GM23248 (cell line): ENCODE measurements around the gene AQP10. TPM values are rescaled to one million over a fixed set of nuclear protein-coding genes. Genes with fewer than 3 reads are reported as not detected.
A peak's percentile ranks its signal among the peaks of the same experiment; 100 is the strongest.
"Not testable (repeated sequence)": the region's sequence is repeated elsewhere in the genome, so short reads cannot be mapped to it uniquely, and the experiment has no call there.

Source experiments
- DNase-seq: peaks from one replicate; pipeline ENCODE4 v3.0.0-alpha.2; 2015
- H2AFZ ChIP-seq: fragments of 200-600 bp; sonication (generic); 2 replicates; pipeline ENCODE4 v1.6.1; 2016; ENCODE audit warnings: antibody characterized with exemption
- H3F3A ChIP-seq: fragments of 200-600 bp; sonication (generic); 2 replicates; pipeline ENCODE4 v1.6.1; 2016; ENCODE audit warnings: mild to moderate bottlenecking, antibody characterized with exemption, mixed run types; ENCODE audit not compliant: insufficient read depth
- H3K27ac ChIP-seq: fragments of 200-600 bp; sonication (generic); 2 replicates; pipeline ENCODE4 v1.5.1; 2016; ENCODE audit warnings: mild to moderate bottlenecking
- H3K27me3 ChIP-seq: fragments of 200-600 bp; sonication (generic); replicated peaks from 2 replicates; pipeline ENCODE4 v1.6.1; 2016; ENCODE audit warnings: mild to moderate bottlenecking; ENCODE audit not compliant: insufficient read depth
- H3K36me3 ChIP-seq: fragments of 200-600 bp; sonication (generic); 2 replicates; pipeline ENCODE4 v1.6.1; 2016; ENCODE audit warnings: low read depth, mild to moderate bottlenecking
- H3K4me1 ChIP-seq: fragments of 200-600 bp; sonication (generic); 2 replicates; pipeline ENCODE4 v1.6.1; 2016; ENCODE audit warnings: mild to moderate bottlenecking; ENCODE audit not compliant: insufficient read depth
- H3K4me2 ChIP-seq: fragments of 200-600 bp; sonication (generic); one replicate; pipeline ENCODE4 v1.6.1; 2016; ENCODE audit warnings: mild to moderate bottlenecking; ENCODE audit not compliant: unreplicated experiment
- H3K4me3 ChIP-seq: fragments of 200-600 bp; sonication (generic); 2 replicates; pipeline ENCODE4 v1.5.1; 2016; ENCODE audit warnings: mild to moderate bottlenecking
- H3K79me2 ChIP-seq: fragments of 200-600 bp; sonication (generic); 2 replicates; pipeline ENCODE4 v1.6.1; 2016; ENCODE audit warnings: mild to moderate bottlenecking; ENCODE audit not compliant: insufficient read depth
- H3K9ac ChIP-seq: fragments of 200-600 bp; sonication (generic); 2 replicates; pipeline ENCODE4 v1.6.1; 2016; ENCODE audit warnings: mild to moderate bottlenecking
- H3K9me2 ChIP-seq: fragments of 200-600 bp; sonication (generic); 2 replicates; pipeline ENCODE4 v1.6.1; 2016; ENCODE audit warnings: mixed run types, mild to moderate bottlenecking, moderate library complexity; ENCODE audit not compliant: insufficient read depth
- H3K9me3 ChIP-seq: fragments of 200-600 bp; sonication (generic); one replicate; pipeline ENCODE4 v1.6.1; 2017; ENCODE audit warnings: low read depth
- H4K20me1 ChIP-seq: fragments of 200-600 bp; sonication (generic); 2 replicates; pipeline ENCODE4 v1.6.0; 2016; ENCODE audit not compliant: insufficient read depth
- EZH2 ChIP-seq: fragments of 200-600 bp; sonication (generic); IDR thresholded peaks from 2 replicates; pipeline ENCODE4 v1.6.1; 2018; ENCODE audit warnings: antibody characterized with exemption, mild to moderate bottlenecking; ENCODE audit not compliant: insufficient read depth, poor library complexity, severe bottlenecking
- EZH2phosphoT487 ChIP-seq: fragments of 200-600 bp; sonication (generic); IDR thresholded peaks from 2 replicates; pipeline ENCODE4 v1.6.1; 2018; ENCODE audit warnings: antibody characterized with exemption, moderate library complexity, mild to moderate bottlenecking, low read depth; ENCODE audit not compliant: insufficient read depth
- WGBS, 2 experiments: methylation state at CpG; one replicate each; pipeline ENCODE4 v1.1.6; 2015 to 2017; ENCODE audit warnings: low lambda C conversion rate in 2 of 2, low coverage in 1 of 2; ENCODE audit errors: missing lambda C conversion rate in 2 of 2; 5-methylcytosine and 5-hydroxymethylcytosine counted together
- in situ Hi-C: fragments of 300-500 bp; cut with MboI; formaldehyde crosslinking; loops from 2 replicates; pipeline ENCODE4 v1.15.0; 2020
- polyA plus RNA-seq: library from polyadenylated mRNA; unstranded; fragments of >200 nt; fragmentation: Nextera tagmentation; extraction: Ambion mirVana; gene quantifications from 2 replicates; pipeline ENCODE4 v1.2.1, GENCODE V29; 2016
- total RNA-seq: library from RNA; depleted of rRNA; stranded (reverse); fragments of >200 nt; shearing (Covaris generic); gene quantifications from 2 replicates; pipeline ENCODE4 v1.2.3, GENCODE V29; 2014

AQP10 gene
- total and polyA plus RNA-seq, 2 experiments from 2014 or later: not detected

GRCh38 chr1:154358519-154358918, 37.6 kb downstream of the AQP10 start:
- no peaks in the 10 kb centered on the region for H3K36me3 ChIP-seq
- TF ChIP-seq EZH2 (no peak), EZH2phosphoT487 (no peak)
- H3K79me2 ChIP-seq: no peaks in the 10 kb centered on the region
- no peak overlapping the region for H2AFZ ChIP-seq
- no peak overlapping the region for H3K4me3 ChIP-seq
- no peaks in the 10 kb centered on the region for H4K20me1 ChIP-seq
- no peaks in the 10 kb centered on the region for H3K9me3 ChIP-seq
- peaks cover 4% of the 10 kb centered on the region for H3K4me1 ChIP-seq
- H3K27me3 ChIP-seq: no peaks in the 10 kb centered on the region
- H3F3A ChIP-seq: no peaks in the 10 kb centered on the region
- H3K9me2 ChIP-seq: no peaks in the 10 kb centered on the region
- no peak for DNase-seq
- WGBS, 2 experiments: 81 to 84% methylated on average over 8 of the region's 8 CpGs
- H3K27ac ChIP-seq: no peak overlapping the region
- in situ Hi-C loops: no loop called here
- H3K4me2 ChIP-seq: no peak overlapping the region
- H3K9ac ChIP-seq: no peak overlapping the region

DNA sequence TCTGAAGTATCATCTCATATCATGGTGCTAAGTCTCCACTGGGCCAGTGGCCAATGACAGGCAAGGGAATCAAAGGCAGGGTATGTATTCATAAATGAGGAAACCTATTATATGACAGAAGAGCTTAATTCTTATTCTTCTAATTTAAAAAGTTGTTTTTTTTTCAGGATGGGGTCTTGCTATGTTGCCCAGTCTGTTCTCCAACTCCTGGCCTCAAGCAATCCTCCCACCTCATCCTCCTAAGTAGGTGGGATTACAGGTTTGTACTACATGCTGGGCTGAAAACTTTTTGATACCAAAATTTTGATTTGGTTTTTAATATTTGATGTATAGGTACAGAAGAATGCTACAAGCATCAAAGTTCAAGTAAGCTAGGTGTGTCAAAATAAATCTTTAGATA, 39.4 kb downstream of the AQP10 start:
- no peak overlapping the region for H3K4me3 ChIP-seq
- no peaks in the 10 kb centered on the region for H3K9me3 ChIP-seq
- H3K36me3 ChIP-seq: no peaks in the 10 kb centered on the region
- H3K79me2 ChIP-seq: no peaks in the 10 kb centered on the region
- no peak overlapping the region for H3K9ac ChIP-seq
- H3K27ac ChIP-seq: no peak overlapping the region
- H2AFZ ChIP-seq: no peak overlapping the region
- H3K4me2 ChIP-seq: no peak overlapping the region
- in situ Hi-C loops: no loop called here
- H3F3A ChIP-seq: no peaks in the 10 kb centered on the region
- H4K20me1 ChIP-seq: no peaks in the 10 kb centered on the region
- no peaks in the 10 kb centered on the region for H3K9me2 ChIP-seq
- DNase-seq: no peak
- no peaks in the 10 kb centered on the region for H3K27me3 ChIP-seq
- no peaks in the 10 kb centered on the region for H3K4me1 ChIP-seq
- TF ChIP-seq EZH2phosphoT487: no peak
- no peak for TF ChIP-seq EZH2

GRCh38 chr1:154360881-154361280, 40.0 kb downstream of the AQP10 start:
- in situ Hi-C loops, H3K9ac ChIP-seq, H4K20me1 ChIP-seq, H3K4me1 ChIP-seq, H3K27me3 ChIP-seq, H3K4me2 ChIP-seq, DNase-seq, H3K4me3 ChIP-seq, H3K79me2 ChIP-seq, H3K27ac ChIP-seq, H3K9me3 ChIP-seq, H3F3A ChIP-seq, H3K36me3 ChIP-seq, H3K9me2 ChIP-seq, H2AFZ ChIP-seq: not testable (repeated sequence)
- 76 to 78% methylated on average over 5 of the region's 5 CpGs for WGBS, 2 experiments

DNA sequence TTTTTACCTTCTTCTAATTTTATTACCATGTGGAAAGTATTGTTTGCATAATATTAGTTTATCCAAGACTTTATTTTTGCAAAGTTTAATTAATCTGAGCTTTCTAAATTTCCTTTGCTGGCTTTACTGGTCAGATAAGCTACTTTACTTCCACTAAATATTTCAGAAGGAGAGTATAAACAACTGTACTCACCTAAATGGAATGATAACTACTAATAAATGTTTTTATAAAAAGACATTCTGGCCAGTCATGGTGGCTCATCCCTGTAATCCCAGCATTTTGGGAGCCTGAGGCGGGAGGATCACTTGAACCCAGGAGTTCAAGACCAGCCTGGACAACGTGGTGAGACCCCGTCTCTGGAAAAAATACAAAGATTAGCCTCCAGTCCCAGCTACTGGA, 40.5 kb downstream of the AQP10 start:
- no peaks in the 10 kb centered on the region for H3K9me2 ChIP-seq
- no peak overlapping the region for H3K4me2 ChIP-seq
- H3K79me2 ChIP-seq: no peaks in the 10 kb centered on the region
- no peaks in the 10 kb centered on the region for H3F3A ChIP-seq
- no peak overlapping the region for H2AFZ ChIP-seq
- H3K27ac ChIP-seq: no peak overlapping the region
- WGBS, 2 experiments: 58 to 63% methylated on average over 3 of the region's 3 CpGs
- no peak overlapping the region for H3K4me3 ChIP-seq
- no peak overlapping the region for H3K9ac ChIP-seq
- TF ChIP-seq EZH2 (no peak), EZH2phosphoT487 (no peak)
- DNase-seq: peak; percentile 27
- no peaks in the 10 kb centered on the region for H3K27me3 ChIP-seq
- H3K36me3 ChIP-seq: no peaks in the 10 kb centered on the region
- H4K20me1 ChIP-seq: no peaks in the 10 kb centered on the region
- in situ Hi-C loops: no loop called here
- no peaks in the 10 kb centered on the region for H3K4me1 ChIP-seq
- H3K9me3 ChIP-seq: no peaks in the 10 kb centered on the region

DNA sequence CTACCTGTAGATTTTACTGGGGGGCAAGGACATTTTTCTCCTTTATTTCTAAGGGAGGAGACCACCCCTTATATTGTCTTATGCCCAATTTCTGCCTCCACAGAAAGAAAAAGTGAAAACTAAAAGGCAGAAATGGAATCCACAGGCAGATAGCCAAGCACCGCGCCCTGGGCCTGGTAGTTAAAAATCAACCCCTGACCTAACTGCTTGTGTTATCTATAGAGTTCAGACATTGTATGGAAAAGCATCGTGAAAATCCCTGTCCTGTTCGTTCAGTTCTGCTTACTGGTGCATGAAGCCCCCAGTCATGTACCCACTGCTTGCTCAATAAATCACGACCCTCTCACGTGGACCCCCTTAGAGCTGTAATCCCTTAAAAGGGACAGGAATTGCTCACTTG, 50.5 kb downstream of the AQP10 start:
- 89 to 90% methylated on average over 6 of the region's 6 CpGs for WGBS, 2 experiments
- Histone ChIP-seq H3K4me1 (no peaks in the 10 kb centered on the region), H3K9me2 (no peaks in the 10 kb centered on the region), H4K20me1 (no peaks in the 10 kb centered on the region), H3K36me3 (no peaks in the 10 kb centered on the region), H3K4me3 (no peak overlapping the region), H3F3A (no peaks in the 10 kb centered on the region), H3K9ac (no peak overlapping the region), H3K4me2 (no peak overlapping the region), H2AFZ (no peak overlapping the region), H3K79me2 (no peaks in the 10 kb centered on the region), H3K9me3 (no peaks in the 10 kb centered on the region), H3K27me3 (no peaks in the 10 kb centered on the region), H3K27ac (no peak overlapping the region)
- no peak for DNase-seq
- no peak for TF ChIP-seq EZH2
- TF ChIP-seq EZH2phosphoT487: no peak
- in situ Hi-C loops: no loop called here

DNA sequence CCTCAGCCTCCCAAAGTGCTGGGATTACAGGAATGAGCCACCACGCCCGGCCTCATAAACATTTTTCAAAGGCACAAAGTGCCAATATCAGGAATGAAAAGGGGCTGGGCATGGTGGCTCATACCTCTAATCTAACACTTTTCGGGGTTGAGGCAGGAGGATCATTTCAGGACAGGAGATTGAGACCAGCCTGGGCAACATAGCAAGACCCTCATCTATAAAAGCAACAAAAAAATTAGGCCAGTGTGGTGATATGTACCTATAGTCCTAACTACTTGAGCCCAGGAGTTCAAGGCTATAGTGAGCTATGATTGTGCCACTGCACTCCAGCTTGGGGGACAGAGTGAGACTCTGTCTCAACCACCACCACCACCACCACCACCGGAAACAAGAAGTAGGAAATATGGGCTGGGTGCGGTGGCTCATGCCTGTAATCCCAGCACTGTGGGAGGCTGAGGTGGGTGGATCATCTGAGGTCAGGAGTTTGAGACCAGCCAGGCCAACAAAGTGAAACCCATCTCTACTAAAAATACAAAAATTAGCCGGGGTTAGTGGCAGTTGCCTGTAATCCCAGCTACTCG, 53.0 kb downstream of the AQP10 start:
- H4K20me1 ChIP-seq, H3F3A ChIP-seq, H3K9ac ChIP-seq, H3K27me3 ChIP-seq, H2AFZ ChIP-seq, H3K4me3 ChIP-seq, H3K27ac ChIP-seq, H3K4me1 ChIP-seq, H3K36me3 ChIP-seq, in situ Hi-C loops, H3K4me2 ChIP-seq, H3K79me2 ChIP-seq, DNase-seq, H3K9me3 ChIP-seq, H3K9me2 ChIP-seq: not testable (repeated sequence)
- WGBS, 2 experiments: 80 to 81% methylated on average over 7 of the region's 7 CpGs
